GM12878 (cell line): ENCODE data around the gene RNU1-3. TPM values are rescaled to one million over a fixed set of nuclear protein-coding genes. Genes with fewer than 3 reads are reported as not detected.
"Not testable (repeated sequence)": the region's sequence is repeated elsewhere in the genome, so short reads cannot be mapped to it uniquely, and the experiment has no call there.

Experiments used
- ATAC-seq: fragments of 200-7000 bp; cut with Tn5 transposase; 3 replicates; pipeline ENCODE4 v1.9.1; 2020; ENCODE audit warnings: mild to moderate bottlenecking, moderate library complexity
- BruUV-seq: library from RNA; stranded (reverse); fragments of 400-500 nt; replicated peaks from 2 replicates; lab custom pipeline; 2021; lab: Mats Ljungman, UMichigan
- CTCF ChIA-PET: fragments of 300-600 bp; sonication (Branson Sonifier 250); formaldehyde crosslinking; extraction: SDS; loops from one replicate; lab custom pipeline; 2021; ENCODE audit warnings: inconsistent platforms; lab: Yijun Ruan, JAX
- POLR2A ChIA-PET: fragments of 350-600 bp; formaldehyde crosslinking; extraction: SDS; loops from one replicate; lab custom pipeline; 2021; ENCODE audit warnings: inconsistent platforms; lab: Charles Lee
- RAD21 ChIA-PET: fragments of 300-600 bp; sonication (Branson Sonifier 250); formaldehyde crosslinking; loops from one replicate; lab custom pipeline; 2023; ENCODE audit warnings: antibody characterized with exemption; ENCODE audit not compliant: unreplicated experiment; lab: Charles Lee
- SMC1A ChIA-PET: fragments of 300-600 bp; sonication (Branson Sonifier 250); formaldehyde crosslinking; loops from one replicate; lab custom pipeline; 2023; ENCODE audit not compliant: unreplicated experiment, uncharacterized antibody; lab: Charles Lee
- DNase-seq: peaks from one replicate; pipeline ENCODE4 v3.0.0-alpha.2; 2011; ENCODE audit warnings: low read depth, low spot score
- FAIRE-seq: peaks from 3 replicates; lab custom pipeline; 2011; peaks lifted over from hg19 to GRCh38; lab: Jason Lieb, UNC
- H2AFZ ChIP-seq: 2 replicates; pipeline ENCODE4 v1.6.0; 2011; ENCODE audit warnings: low read depth, low read length, control low read depth; ENCODE audit not compliant: control insufficient read depth
- H3K27ac ChIP-seq: 2 replicates; pipeline ENCODE4 v1.5.1; 2011; ENCODE audit warnings: control low read depth; ENCODE audit not compliant: control insufficient read depth, insufficient read depth
- H3K27me3 ChIP-seq, 2 experiments: replicated peaks in 1 of 2; 2 replicates each; pipeline versions ENCODE4 v1.6.0 to v1.6.1; 2011; ENCODE audit warnings: low read length in 1 of 2; ENCODE audit not compliant: control insufficient read depth in 2 of 2, insufficient read depth in 2 of 2
- H3K36me3 ChIP-seq, 2 experiments: 2 replicates each; pipeline ENCODE4 v1.5.1; 2011; ENCODE audit warnings: low read length in 1 of 2; ENCODE audit not compliant: control insufficient read depth in 2 of 2, insufficient read depth in 2 of 2
- H3K4me1 ChIP-seq: 2 replicates; pipeline ENCODE4 v1.6.1; 2011; ENCODE audit warnings: mild to moderate bottlenecking, low read length, moderate library complexity, mixed read lengths; ENCODE audit not compliant: control insufficient read depth, insufficient read depth
- H3K4me2 ChIP-seq: 2 replicates; pipeline ENCODE4 v1.6.0; 2011; ENCODE audit warnings: control low read depth; ENCODE audit not compliant: control insufficient read depth, insufficient read depth
- H3K4me3 ChIP-seq: fragments of 200-600 bp; sonication (generic); 2 replicates; pipeline ENCODE4 v1.5.1; 2016
- H3K79me2 ChIP-seq: 2 replicates; pipeline ENCODE4 v1.6.0; 2011; ENCODE audit warnings: low read length; ENCODE audit not compliant: control insufficient read depth, insufficient read depth
- H3K9ac ChIP-seq: 2 replicates; pipeline ENCODE4 v1.8.0; 2011; ENCODE audit warnings: low read length, control low read depth, mixed read lengths; ENCODE audit not compliant: control insufficient read depth, insufficient read depth
- H3K9me3 ChIP-seq: replicated peaks from 3 replicates; pipeline ENCODE4 v1.5.1; 2011; ENCODE audit warnings: mild to moderate bottlenecking, low read length; ENCODE audit not compliant: control insufficient read depth, insufficient read depth
- H4K20me1 ChIP-seq: 2 replicates; pipeline ENCODE4 v1.6.0; 2011; ENCODE audit not compliant: control insufficient read depth, insufficient read depth
- WGBS: methylation state at CpG from one replicate; pipeline ENCODE4 v1.1.6; 2016; ENCODE audit warnings: low lambda C conversion rate; ENCODE audit not compliant: insufficient replicate concordance, insufficient coverage; ENCODE audit errors: missing lambda C conversion rate; 5-methylcytosine and 5-hydroxymethylcytosine counted together
- in situ Hi-C: fragments of 300-500 bp; cut with MboI; formaldehyde crosslinking; loops from 9 replicates; pipeline ENCODE4 v1.14.3; 2018; ENCODE audit warnings: mixed read lengths
- intact Hi-C: fragments of 100-400 bp; cut with micrococcal nuclease; formaldehyde crosslinking; loops from one replicate; pipeline ENCODE4 v1.14.2; 2022; ENCODE audit not compliant: unreplicated experiment
- polyA plus RNA-seq, 11 experiments: library from polyadenylated mRNA; depleted of rRNA in 4 of 11; unstranded in 6 of 11; stranded (reverse) in 5 of 11; fragments of >200 nt; fragmentation: Nextera tagmentation in 4 of 11; fragmentation: Illumina TruSeq in 1 of 11; extraction: Ambion mirVana in 4 of 11; extraction: Trizol in 1 of 11; gene quantifications; 1 replicate in 1 of 11; 2 replicates in 10 of 11; pipeline versions ENCODE4 v1.2.1 to v1.2.3, GENCODE V29; 2011 to 2016; ENCODE audit warnings: inconsistent platforms in 2 of 11, missing spikeins in 2 of 11, low read depth in 1 of 11
- total RNA-seq, 4 experiments: library from RNA; depleted of rRNA in 3 of 4; stranded (reverse); fragments of >200 nt in 3 of 4; fragmentation: Illumina TruSeq in 1 of 4; extraction: Trizol in 1 of 4; gene quantifications; 2 replicates each; pipeline versions ENCODE4 v1.2.1 to v1.2.3, GENCODE V29; 2013 to 2021

Gene RNU1-3
- total and polyA plus RNA-seq, 10 of the 15 experiments (the other 5 are each of a cell fraction or from before 2014, with no cell fraction given): under 0.01 to 20,946 (median 4.7) TPM; not detected in 2

DNA sequence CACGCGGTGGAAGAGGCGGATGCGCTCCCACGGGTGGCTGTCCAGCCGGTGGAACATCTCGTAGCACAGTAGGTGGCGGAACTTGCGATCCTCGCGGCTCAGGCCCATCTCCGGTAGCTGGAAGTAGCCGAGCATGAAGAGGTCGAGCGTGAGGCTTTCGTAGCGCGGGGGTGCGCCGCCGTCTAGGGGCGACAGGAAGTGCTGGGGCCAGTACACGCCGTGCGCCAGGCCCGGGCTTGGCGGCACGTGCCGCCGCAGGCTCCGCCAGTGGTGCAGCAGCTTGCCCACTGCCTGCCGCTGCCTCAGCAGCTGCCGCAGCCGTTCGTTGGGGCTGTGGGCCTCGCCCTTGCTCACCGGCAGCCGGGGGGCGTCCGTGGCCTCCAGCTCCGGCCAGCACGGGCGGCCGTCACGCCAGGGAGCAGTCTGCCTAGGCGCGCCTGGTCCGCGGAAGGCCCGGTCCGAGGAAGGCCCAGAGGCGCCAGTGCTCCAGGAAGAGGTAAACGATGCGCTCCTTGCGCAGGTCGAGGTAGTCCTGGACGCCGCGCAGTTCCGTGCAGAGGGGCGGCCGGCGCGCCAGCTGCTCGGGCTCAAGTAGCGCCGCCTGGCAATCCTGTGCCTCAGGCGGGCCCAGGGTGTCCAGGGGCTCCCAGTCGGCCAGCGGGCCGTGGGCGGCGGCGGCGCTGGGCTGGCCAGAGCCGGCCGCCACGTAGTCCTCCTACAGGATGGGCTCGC, 26.1 kb upstream of the RNU1-3 start:
- DNase-seq, CTCF ChIA-PET: not testable (repeated sequence)

DNA sequence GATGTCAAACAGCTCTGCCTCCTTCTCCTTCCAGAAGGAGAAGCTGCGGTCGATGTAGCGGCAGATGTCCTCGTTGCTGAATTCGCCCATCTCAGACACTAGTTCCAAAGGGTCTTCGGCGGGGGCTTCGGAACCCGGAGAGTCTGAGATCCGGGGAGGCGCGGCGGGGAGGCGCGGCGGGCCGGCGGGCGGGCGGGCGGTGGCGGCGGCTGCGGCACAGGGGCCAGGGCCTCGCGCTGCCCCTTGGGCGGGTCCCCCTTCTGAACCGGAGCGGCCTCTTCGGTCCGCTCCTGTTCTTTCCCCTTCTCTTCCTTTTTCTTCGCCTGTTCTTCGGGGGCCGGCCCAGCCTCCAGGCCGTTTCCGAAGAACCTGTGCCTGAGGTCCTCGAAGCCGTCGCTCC, 25.5 kb upstream of the RNU1-3 start:
- SMC1A ChIA-PET, BruUV-seq: not testable (repeated sequence)

More for the DNA sequence above, 26.1 kb upstream of the RNU1-3 start:
- H3K27ac ChIP-seq, POLR2A ChIA-PET, H3K4me1 ChIP-seq, H4K20me1 ChIP-seq, H3K9ac ChIP-seq, H3K4me2 ChIP-seq, H3K4me3 ChIP-seq, H3K36me3 ChIP-seq, H3K27me3 ChIP-seq, SMC1A ChIA-PET, in situ Hi-C loops, H3K9me3 ChIP-seq, intact Hi-C loops, H2AFZ ChIP-seq, H3K79me2 ChIP-seq, BruUV-seq, ATAC-seq, FAIRE-seq, RAD21 ChIA-PET: not testable (repeated sequence)
- 12% methylated on average over 9 of the region's 79 CpGs for WGBS

GRCh38 chr1:16690971-16691682, 24.4 kb upstream of the RNU1-3 start:
- H2AFZ ChIP-seq, RAD21 ChIA-PET, H3K36me3 ChIP-seq, CTCF ChIA-PET, H3K79me2 ChIP-seq, H3K4me2 ChIP-seq, ATAC-seq, SMC1A ChIA-PET, FAIRE-seq, H3K9ac ChIP-seq, H4K20me1 ChIP-seq, DNase-seq, BruUV-seq, H3K4me1 ChIP-seq, H3K27ac ChIP-seq, intact Hi-C loops, H3K27me3 ChIP-seq, POLR2A ChIA-PET, in situ Hi-C loops, H3K4me3 ChIP-seq, H3K9me3 ChIP-seq: not testable (repeated sequence)
- WGBS: no CpG with 5 or more reads among the region's 13 CpGs

More for the DNA sequence above, 25.5 kb upstream of the RNU1-3 start:
- H3K9ac ChIP-seq, H3K36me3 ChIP-seq, DNase-seq, RAD21 ChIA-PET, H3K79me2 ChIP-seq, H4K20me1 ChIP-seq, H3K4me1 ChIP-seq, ATAC-seq, H3K27me3 ChIP-seq, intact Hi-C loops, FAIRE-seq, H3K9me3 ChIP-seq, POLR2A ChIA-PET, in situ Hi-C loops, H3K4me3 ChIP-seq, H2AFZ ChIP-seq, H3K4me2 ChIP-seq, H3K27ac ChIP-seq, CTCF ChIA-PET: not testable (repeated sequence)
- no CpG with 5 or more reads among the region's 39 CpGs for WGBS
